Stimulated activated CD8-positive, alpha-beta memory T cell treated with anti-CD3 and anti-CD28 coated beads, Interleukin-15, amount 100 ng/mL, for 24 hours (primary cell): Measurements from ENCODE around the gene ALKBH3.

Experiments
- DNase-seq: peaks from one replicate; pipeline ENCODE4 v3.0.0-alpha.2; 2020; ENCODE audit warnings: low read depth

ALKBH3 gene

DNA sequence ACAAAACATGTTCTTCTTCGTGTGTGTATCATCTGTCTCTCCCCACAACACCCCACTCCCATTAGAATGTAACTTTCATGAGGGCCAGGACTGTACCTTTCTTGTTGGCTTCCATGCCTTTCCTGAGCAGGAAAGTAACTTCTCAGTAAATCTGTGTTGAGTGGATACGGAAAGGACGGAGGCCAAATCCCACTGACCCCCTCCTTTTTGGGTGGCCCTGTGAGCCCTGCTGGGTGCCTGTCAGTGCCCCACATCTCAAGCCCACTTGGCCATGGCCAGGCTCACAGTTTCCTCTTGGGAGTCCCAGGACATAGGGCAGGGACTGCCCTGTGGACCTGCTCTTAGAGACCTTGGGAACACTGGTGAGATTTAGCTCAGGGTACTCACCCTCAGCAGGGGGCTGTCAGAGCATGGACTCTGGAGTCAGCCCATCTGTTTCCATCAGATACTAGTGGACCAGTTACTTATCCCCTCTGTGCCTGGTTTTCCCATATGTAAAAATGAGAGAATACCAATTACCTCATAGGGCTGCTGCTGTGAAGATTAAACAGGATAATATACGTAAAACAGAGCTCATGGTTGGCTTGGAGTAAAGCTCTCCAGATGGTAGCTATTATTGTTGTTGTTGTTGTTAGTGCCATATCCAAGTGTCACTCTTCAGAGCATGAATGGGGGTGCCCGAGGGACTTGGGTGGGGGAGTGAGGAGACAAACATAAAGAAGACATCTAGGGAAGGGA lies 60.8 kb downstream of the ALKBH3 start:
- DNase-seq = no peak

GRCh38 chr11:43942662-43943371 lies 62.2 kb downstream of the ALKBH3 start:
- DNase-seq = no peak

GRCh38 chr11:43943372-43943930 lies 62.8 kb downstream of the ALKBH3 start:
- DNase-seq = no peak

GRCh38 chr11:43943931-43944751 lies 63.5 kb downstream of the ALKBH3 start:
- no peak for DNase-seq

DNA sequence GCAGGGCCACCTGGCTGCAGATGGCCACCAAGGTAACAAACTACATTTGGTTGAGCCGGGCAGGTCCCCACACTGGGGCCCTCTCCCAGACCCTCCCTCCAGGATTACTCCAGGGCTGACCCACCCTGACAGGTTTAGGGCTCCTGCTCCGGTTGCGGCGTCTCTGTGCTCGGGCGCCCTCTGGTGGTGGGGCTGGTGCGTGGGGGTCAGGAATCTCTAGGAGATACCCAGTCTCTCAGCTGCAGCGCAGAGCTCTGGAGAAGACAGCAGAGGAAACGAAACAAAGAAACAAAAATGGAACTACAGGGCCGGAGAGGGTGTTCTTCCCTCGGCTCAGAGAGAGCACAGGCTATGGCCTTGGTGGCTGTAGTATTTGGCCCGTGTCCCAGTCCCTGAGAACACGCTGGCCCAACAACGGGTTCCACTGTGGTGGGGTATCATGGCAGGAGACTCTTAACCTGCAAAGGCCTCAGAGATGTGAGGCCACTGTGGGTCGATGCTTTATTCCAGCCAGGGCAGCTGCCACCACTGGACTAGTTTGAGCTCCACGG lies 64.2 kb downstream of the ALKBH3 start:
- peak; percentile 61 for DNase-seq

DNA sequence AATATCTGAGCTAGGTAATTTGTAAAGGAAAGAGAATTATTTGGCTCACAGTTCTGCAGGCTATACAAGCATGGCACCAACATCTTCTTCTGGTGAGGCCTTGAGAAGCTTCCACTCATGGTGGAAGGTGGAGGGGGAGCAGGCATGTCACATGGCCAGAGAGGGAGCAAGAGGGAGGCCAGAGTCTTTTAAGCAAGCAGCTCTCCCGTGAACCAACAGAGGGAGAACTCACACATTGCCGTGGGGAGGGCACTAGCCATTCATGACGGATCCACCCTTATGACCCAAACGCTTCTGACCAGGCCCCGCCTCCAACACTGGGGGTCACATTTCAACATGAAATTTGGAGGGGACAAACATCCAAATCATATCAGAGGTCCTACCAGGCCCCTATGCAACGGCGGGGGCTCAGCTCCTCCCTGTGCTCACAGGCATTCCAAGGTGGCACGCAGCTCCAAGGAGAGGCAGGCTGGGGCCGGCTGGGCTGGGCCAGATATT lies 66.4 kb downstream of the ALKBH3 start:
- DNase-seq = no peak

GRCh38 chr11:43947815-43948214 lies 67.2 kb downstream of the ALKBH3 start:
- DNase-seq = no peak

DNA sequence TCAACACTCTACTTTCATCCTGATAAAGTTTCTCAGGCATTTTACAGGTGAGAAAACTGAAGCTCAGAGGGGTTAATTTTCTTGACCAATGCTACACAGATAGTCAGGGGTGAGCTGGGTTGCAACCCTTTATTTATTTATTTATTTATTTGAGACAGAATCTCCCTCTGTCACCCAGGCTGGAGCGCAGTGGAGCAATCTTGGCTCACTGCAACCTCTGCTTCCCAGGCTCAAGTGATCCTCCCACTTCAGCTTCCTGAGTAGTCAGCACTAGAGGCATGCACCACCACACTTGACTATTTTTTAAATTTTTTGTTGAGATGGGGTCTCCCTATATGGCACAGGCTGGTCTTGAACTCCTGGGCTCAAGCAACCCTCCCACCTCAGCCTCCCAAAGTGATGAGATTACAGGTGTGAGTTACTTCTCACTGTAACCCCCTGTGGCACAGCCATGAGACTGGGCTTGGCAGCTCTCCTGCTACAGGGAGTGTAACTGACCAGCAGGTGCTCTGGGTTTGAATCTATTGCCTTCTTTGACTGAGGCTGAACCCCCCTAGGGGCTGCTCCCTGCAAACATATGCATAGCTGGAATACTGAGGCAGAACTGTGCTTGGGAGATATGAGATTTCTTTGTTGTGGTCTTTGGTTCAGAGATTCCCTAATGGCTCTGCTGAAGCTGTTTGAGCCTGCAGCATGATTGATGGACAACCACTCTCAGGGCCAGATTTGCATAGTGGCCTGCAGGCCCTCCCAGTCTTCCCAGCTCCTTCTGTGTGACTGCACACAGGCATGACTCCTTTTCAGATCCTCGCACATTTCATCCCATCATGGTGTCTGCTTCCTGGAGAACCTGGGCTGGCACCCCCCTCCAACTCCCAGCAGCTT lies 68.0 kb downstream of the ALKBH3 start:
- DNase-seq = no peak

DNA sequence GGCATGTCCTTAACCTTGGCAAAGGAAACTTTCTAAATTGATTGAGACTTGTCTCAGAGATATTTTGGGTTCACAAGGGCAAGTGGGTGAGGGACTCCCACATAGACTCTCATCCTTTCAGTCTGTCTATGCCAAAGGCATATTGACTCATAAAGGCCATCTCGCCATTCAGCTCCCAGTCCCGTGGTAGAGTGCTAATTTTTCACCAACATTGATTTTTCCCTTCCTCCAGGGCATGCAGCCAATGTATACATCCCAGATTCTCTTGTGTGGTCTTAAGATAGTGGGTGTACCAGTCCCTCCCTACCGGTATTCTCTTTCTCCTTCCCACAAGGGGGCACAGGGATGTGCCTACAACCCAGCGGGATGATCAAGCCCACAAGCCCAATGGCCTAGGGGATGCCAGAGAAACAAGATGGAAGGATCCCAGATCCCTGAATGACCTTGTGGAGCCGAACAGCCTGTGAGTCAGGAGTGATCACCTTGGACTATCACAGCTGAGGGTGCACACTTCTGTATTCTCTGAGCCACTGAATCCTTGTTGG lies 69.8 kb downstream of the ALKBH3 start:
- DNase-seq = no peak

DNA sequence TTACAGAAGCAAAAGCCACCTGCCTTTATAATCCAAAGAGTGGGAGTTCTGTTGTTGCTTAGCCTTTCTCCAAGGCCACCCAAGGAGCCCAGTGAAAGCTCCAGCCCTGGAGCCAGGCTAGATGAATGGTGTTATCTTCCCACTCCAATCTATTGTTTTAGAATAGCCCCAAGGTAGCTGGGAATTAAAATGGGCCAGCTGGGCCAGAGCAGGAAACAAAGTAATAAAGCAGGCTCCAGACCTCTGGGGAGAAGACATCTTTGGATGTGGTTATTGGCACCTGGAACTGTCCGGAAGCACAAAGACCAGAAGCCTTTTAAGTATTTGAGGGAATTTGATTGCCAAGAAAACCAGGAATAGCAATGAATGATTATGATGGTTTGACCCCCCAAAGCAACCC lies 70.6 kb downstream of the ALKBH3 start:
- DNase-seq = no peak

DNA sequence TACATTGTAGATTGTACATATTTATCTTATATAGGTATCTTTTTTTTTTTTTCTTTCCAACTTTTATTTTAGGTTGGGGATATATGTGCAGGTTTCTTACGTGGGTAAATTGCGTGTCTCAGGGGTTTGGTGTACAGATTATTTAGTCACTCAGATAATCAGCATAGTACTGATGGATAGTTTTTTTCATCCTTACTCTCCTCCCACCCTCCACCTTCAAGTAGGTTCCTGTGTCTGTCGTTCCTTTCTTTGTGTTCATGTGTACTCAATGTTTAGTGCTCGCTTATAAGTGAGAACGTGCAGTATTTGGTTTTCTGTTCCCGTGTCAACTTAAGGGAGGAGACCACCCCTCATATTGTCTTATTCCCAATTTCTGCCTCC lies 71.4 kb downstream of the ALKBH3 start:
- DNase-seq = no peak

GRCh38 chr11:43952401-43953342 lies 72.0 kb downstream of the ALKBH3 start:
- no peak for DNase-seq

DNA sequence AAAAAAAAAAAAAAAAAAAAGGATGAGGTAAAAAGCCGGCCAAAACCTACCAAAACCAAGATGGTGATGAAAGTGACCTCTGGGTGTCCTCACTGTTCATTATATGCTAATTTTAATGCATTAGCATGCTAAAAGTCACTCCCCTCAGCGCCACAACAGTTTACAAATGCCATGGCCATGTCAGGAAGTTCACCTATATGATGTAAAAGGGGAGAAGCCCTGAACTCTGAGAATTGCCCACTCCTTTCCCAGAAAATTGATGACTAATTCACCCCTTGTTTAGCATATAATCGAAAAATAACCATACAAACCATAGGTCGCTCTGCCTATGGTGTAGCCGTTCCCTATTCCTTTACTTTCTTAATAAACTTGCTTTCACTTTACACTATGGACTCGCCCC lies 72.9 kb downstream of the ALKBH3 start:
- DNase-seq = no peak

GRCh38 chr11:43954241-43954640 lies 73.6 kb downstream of the ALKBH3 start:
- DNase-seq = no peak

DNA sequence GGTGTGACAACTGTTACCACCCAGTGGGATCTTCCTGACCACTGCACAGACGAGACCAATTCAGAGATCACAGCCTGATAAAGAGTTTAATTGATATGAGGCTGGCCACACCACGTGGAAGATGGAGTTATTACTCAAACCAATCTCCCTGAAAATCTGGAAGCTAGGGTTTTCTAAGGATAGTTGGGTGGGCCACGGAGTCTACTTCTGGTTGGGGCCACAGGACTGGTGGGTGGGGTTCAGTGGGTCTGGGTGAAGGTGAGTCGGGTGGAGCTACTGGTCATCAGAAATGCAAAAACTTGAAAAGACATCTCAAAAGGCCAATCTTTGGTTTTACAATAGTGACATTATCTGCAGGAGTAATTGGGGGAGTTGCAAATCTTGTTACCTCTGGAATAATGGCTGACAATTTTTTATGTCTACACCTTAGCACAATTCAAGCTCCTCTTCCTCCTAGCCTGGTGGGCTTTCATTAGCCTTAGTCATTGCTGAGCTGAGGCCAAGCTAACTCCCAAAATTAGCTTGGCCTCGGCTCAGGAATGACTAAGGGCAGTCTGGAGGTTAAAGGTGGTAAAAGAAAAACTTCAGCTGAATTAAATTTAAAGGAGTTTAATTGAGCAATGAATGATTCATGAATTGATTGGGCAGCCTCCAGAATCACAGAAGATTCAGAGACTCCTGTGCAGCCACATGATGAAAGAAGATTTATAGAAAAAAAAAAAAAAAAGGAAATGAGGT lies 74.9 kb downstream of the ALKBH3 start:
- DNase-seq = no peak

DNA sequence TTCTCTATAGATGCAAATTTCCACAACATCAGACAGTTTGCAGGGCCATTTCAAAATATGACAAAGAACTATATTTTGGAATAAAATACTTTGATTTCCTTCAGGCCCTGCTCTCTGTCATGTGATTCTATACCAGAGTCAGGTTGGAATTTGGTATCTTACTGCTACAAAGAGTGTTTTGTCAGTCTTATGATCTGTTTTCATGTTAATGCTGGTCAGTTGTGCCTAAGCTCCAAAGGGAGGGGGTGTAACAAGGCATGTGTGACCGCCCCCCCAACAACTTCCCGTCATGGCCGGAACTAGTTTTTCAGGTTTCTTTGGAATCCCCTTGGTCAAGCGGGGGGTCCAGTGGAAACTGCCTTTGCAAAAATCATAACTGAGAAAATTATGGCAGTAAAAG lies 76.9 kb downstream of the ALKBH3 start:
- no peak for DNase-seq

- no peak for DNase-seq
Observed at GRCh38 chr11:43959321-43959995, 78.8 kb downstream of the ALKBH3 start.
